Measurements from ENCODE around the gene CCDC146. TPM values are rescaled to one million over a fixed set of nuclear protein-coding genes. Genes with fewer than 3 reads are reported as not detected.
"Not testable (repeated sequence)": the region's sequence is repeated elsewhere in the genome, so short reads cannot be mapped to it uniquely, and the experiment has no call there.

The CCDC146 gene
- total RNA-seq, 2 donors from 2014 or later, result 3.6 to 12.7 TPM

GRCh38 chr7:77208416-77208815 lies 86.0 kb downstream of the CCDC146 start:
- H3K27ac ChIP-seq, result no peak overlapping the region
- no peaks in the 10 kb centered on the region for H3K36me3 ChIP-seq
- peaks cover 0 to 11% of the 10 kb centered on the region in 2 donors for H3K9me3 ChIP-seq
- H3K27me3 ChIP-seq, result no peaks in the 10 kb centered on the region
- no peaks in the 10 kb centered on the region for H3K4me1 ChIP-seq
- TF ChIP-seq CTCF (IDR thresholded peaks at IDR 0.05), result no peak
- DNase-seq (ENCODE audit: low spot score), result no peak
- H3K4me3 ChIP-seq, result no peak overlapping the region

GRCh38 chr7:77209479-77210139 lies 87.2 kb downstream of the CCDC146 start:
- no peak for TF ChIP-seq CTCF (IDR thresholded peaks at IDR 0.05)
- H3K27me3 ChIP-seq, result no peaks in the 10 kb centered on the region
- no peaks in the 10 kb centered on the region for H3K4me1 ChIP-seq
- no peak for DNase-seq (ENCODE audit: low spot score)
- peaks cover 0 to 11% of the 10 kb centered on the region in 2 donors for H3K9me3 ChIP-seq
- H3K4me3 ChIP-seq, result no peak overlapping the region
- no peak overlapping the region for H3K27ac ChIP-seq
- no peaks in the 10 kb centered on the region for H3K36me3 ChIP-seq

- no peak overlapping the region for H3K27ac ChIP-seq
- H3K4me1 ChIP-seq, result no peaks in the 10 kb centered on the region
- no peak for TF ChIP-seq CTCF (IDR thresholded peaks at IDR 0.05)
Observed at GRCh38 chr7:77216181-77216845, 93.9 kb downstream of the CCDC146 start.

GRCh38 chr7:77217474-77218185 lies 95.2 kb downstream of the CCDC146 start:
- H3K4me3 ChIP-seq, result no peak overlapping the region
- no peak for DNase-seq (ENCODE audit: low spot score)
- no peaks in the 10 kb centered on the region for H3K36me3 ChIP-seq
- no peak overlapping the region for H3K27ac ChIP-seq
- no peaks in the 10 kb centered on the region for H3K27me3 ChIP-seq
- no peak for TF ChIP-seq CTCF (IDR thresholded peaks at IDR 0.05)
- H3K9me3 ChIP-seq, result peaks cover 0 to 7% of the 10 kb centered on the region in 2 donors
- no peaks in the 10 kb centered on the region for H3K4me1 ChIP-seq

More at GRCh38 chr7:77216181-77216845, 93.9 kb downstream of the CCDC146 start:
- Histone ChIP-seq H3K4me3 (no peak overlapping the region), H3K27me3 (no peaks in the 10 kb centered on the region), H3K9me3 (peaks cover 0 to 7% of the 10 kb centered on the region in 2 donors), H3K36me3 (no peaks in the 10 kb centered on the region)
- no peak for DNase-seq (ENCODE audit: low spot score)

- not testable (repeated sequence) for H3K4me1 ChIP-seq; H3K9me3 ChIP-seq; DNase-seq (ENCODE audit: low spot score); H3K36me3 ChIP-seq; H3K27ac ChIP-seq; H3K27me3 ChIP-seq; H3K4me3 ChIP-seq
Observed at GRCh38 chr7:77219701-77220331, 97.4 kb downstream of the CCDC146 start.

- no peak for DNase-seq (ENCODE audit: low spot score)
- Histone ChIP-seq H3K36me3 (no peaks in the 10 kb centered on the region), H3K9me3 (peaks cover 0 to 7% of the 10 kb centered on the region in 2 donors), H3K27ac (no peak overlapping the region), H3K4me3 (no peak overlapping the region), H3K27me3 (no peaks in the 10 kb centered on the region), H3K4me1 (no peaks in the 10 kb centered on the region)
- no peak for TF ChIP-seq CTCF (IDR thresholded peaks at IDR 0.05)
Observed at GRCh38 chr7:77222065-77222464, 99.7 kb downstream of the CCDC146 start.

All from right atrium auricular region (tissue), 2 donors.